NCI-H146 treated with DMSO at 0.1 percent for 48 hours (cell line): ENCODE results near the gene TMEM234.

Source experiments
- DNase-seq: peaks from one replicate; lab custom pipeline; 2025; ENCODE audit not compliant: unreplicated experiment; lab: John Stamatoyannopoulos, UW

Gene TMEM234

GRCh38 chr1:32180186-32181060 lies 41.7 kb downstream of the TMEM234 start:
- no peak for DNase-seq

GRCh38 chr1:32179443-32180185 lies 42.5 kb downstream of the TMEM234 start, which contains the start of gene TXLNA:
Gene TXLNA, plus strand, starts transcription at chr1:32179675. Its CDS starts 671 bp downstream, at chr1:32180346.
- DNase-seq = peak; percentile 80

GRCh38 chr1:32179193-32179442 lies 43.0 kb downstream of the TMEM234 start:
- no peak for DNase-seq

GRCh38 chr1:32178380-32179192 lies 43.6 kb downstream of the TMEM234 start:
- no peak for DNase-seq

GRCh38 chr1:32172621-32173245 lies 49.4 kb downstream of the TMEM234 start:
- no peak for DNase-seq

GRCh38 chr1:32170991-32171390 lies 51.2 kb downstream of the TMEM234 start:
- DNase-seq = no peak
